ENCODE data around the gene DCPS.

The DCPS gene

GRCh38 chr11:126318574-126319373 is 14.9 kb downstream of the DCPS start:
- H3K27me3 Mint-ChIP-seq: no peaks in the 10 kb centered on the region
- peaks cover 26% of the 10 kb centered on the region for H3K36me3 Mint-ChIP-seq (ENCODE audit: insufficient read depth)
- DNase-seq (ENCODE audit: low spot score in 2 of 2) (no peak), ATAC-seq (replicated peaks; ENCODE audit: extremely low read depth, poor library complexity, severe bottlenecking) (peak; percentile 73)
- H3K27ac Mint-ChIP-seq (ENCODE audit: low read depth): peak overlapping the region; percentile 89
- no peaks in the 10 kb centered on the region for H3K9me3 Mint-ChIP-seq
- peaks cover 48% of the 10 kb centered on the region for H3K4me1 Mint-ChIP-seq
- H3K4me3 Mint-ChIP-seq: peak overlapping the region; percentile 66

DNA sequence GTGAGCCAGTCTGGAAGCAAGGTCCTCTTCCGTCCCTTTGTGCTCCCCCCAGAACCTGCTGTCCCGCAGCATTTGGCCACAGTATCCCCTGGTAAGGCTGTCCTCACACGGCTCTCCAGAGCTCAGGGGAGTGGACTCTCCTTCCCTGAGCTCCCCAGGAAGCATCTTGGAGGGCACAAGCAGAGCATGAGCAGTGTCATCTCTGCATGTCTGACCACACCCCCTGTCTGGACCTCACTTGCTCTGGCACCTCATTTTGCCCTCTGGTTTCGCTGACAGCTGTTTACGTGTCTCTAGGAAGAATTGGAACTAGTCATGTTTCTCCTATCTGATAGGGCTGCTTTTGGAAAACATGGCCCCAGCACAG is 15.5 kb downstream of the DCPS start:
- H3K4me3 Mint-ChIP-seq: peak overlapping the region; percentile 66
- no peak for DNase-seq (ENCODE audit: low spot score in 2 of 2)
- no peaks in the 10 kb centered on the region for H3K27me3 Mint-ChIP-seq
- H3K4me1 Mint-ChIP-seq: peaks cover 48% of the 10 kb centered on the region
- peak overlapping the region; percentile 89 for H3K27ac Mint-ChIP-seq (ENCODE audit: low read depth)
- no peaks in the 10 kb centered on the region for H3K9me3 Mint-ChIP-seq
- peaks cover 23% of the 10 kb centered on the region for H3K36me3 Mint-ChIP-seq (ENCODE audit: insufficient read depth)
- no peak for ATAC-seq (replicated peaks; ENCODE audit: extremely low read depth, poor library complexity, severe bottlenecking)

DNA sequence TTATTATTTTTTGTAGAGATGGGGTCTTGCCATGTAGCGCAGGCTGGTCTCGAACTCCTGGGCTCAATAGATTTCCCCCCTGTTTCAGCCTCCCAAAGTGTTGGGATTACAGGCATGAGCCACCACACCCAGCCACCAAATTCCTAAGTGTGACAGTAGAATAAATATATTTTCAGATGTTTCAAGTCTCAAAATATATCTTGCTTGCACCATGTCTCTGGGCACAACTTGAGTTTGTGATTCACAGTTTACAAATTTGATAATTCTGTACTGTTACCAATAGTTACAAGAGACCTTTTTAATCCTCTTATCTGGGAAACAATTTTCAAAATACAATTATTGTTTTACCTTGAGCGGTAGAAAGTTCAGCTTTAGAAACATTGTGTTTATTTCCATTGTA is 19.1 kb downstream of the DCPS start:
- Mint-ChIP-seq H3K27me3 (no peaks in the 10 kb centered on the region), H3K9me3 (no peaks in the 10 kb centered on the region), H3K4me3 (no peak overlapping the region), H3K4me1 (peaks cover 47% of the 10 kb centered on the region), H3K27ac (ENCODE audit: low read depth) (no peak overlapping the region), H3K36me3 (ENCODE audit: insufficient read depth) (peaks cover 15% of the 10 kb centered on the region)
- no peak for DNase-seq (ENCODE audit: low spot score in 2 of 2)
- no peak for ATAC-seq (replicated peaks; ENCODE audit: extremely low read depth, poor library complexity, severe bottlenecking)

DNA sequence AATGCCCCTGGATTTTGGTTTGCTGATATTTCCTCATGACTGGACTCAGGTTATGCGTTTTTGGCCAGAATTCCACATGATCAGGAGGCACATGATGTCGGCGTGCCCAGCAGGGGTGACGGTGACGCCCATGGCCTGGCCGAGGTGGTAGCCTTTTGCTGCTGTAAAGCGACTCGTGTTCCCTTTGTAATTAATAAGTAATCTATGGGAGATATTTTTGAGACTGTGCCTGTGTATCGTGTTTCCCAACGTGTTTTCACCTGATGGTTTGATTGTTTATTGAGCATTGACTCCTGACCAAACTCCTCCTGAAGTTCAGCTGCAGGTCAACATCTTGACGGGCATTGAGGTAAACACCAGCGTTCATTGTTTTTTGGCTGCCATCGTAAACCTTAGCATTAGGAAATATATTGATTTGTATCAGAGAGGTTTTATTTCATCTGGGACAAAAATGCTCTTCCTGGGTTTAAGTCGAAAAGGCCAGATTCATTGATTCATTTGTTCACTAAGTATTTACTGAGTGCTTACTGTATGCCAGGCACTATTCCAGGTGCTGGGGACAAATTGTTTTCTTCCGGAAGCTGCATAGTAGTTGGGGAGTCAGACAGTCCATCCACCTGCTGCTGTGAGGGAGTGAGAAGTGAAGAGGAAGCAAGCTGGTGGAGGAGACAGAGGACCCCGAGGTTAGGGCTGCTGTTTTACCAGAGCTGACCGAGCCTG is 23.6 kb downstream of the DCPS start:
- Mint-ChIP-seq H3K27ac (ENCODE audit: low read depth) (peak overlapping the region; percentile 79), H3K36me3 (ENCODE audit: insufficient read depth) (peaks cover 8% of the 10 kb centered on the region), H3K9me3 (no peaks in the 10 kb centered on the region), H3K4me1 (peaks cover 36% of the 10 kb centered on the region), H3K27me3 (no peaks in the 10 kb centered on the region), H3K4me3 (no peak overlapping the region)
- DNase-seq (ENCODE audit: low spot score in 2 of 2) (no peak), ATAC-seq (replicated peaks; ENCODE audit: extremely low read depth, poor library complexity, severe bottlenecking) (no peak)

DNA sequence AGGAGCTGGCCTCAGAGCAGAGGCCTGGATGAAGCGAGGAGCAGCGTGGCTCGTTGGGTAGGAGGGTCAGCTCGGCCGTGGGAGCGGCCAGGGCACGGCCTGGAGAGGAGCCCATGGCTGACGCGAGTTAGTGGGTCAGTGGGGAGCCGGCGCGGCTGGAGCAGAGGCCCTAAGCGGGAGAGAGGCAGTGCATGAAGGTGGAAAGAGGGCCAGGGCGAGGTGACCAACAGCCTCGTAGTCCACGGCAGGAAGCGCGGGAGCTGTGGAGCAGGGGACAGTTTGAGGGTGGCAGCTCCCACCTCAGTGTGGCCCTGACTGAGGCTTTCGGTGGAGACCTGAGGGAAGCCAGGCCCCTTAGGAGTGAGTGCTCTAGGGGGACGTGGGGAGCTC is 24.1 kb downstream of the DCPS start:
- no peak for ATAC-seq (replicated peaks; ENCODE audit: extremely low read depth, poor library complexity, severe bottlenecking)
- Mint-ChIP-seq H3K4me3 (no peak overlapping the region), H3K27me3 (no peaks in the 10 kb centered on the region), H3K36me3 (ENCODE audit: insufficient read depth) (peaks cover 10% of the 10 kb centered on the region), H3K4me1 (peaks cover 42% of the 10 kb centered on the region), H3K9me3 (no peaks in the 10 kb centered on the region), H3K27ac (ENCODE audit: low read depth) (peak overlapping the region; percentile 79)
- DNase-seq (ENCODE audit: low spot score in 2 of 2): no peak

GRCh38 chr11:126328444-126328843 is 24.6 kb downstream of the DCPS start:
- Mint-ChIP-seq H3K36me3 (ENCODE audit: insufficient read depth) (peaks cover 12% of the 10 kb centered on the region), H3K27me3 (no peaks in the 10 kb centered on the region), H3K9me3 (no peaks in the 10 kb centered on the region), H3K4me3 (no peak overlapping the region), H3K27ac (ENCODE audit: low read depth) (peak overlapping the region; percentile 79), H3K4me1 (peaks cover 46% of the 10 kb centered on the region)
- DNase-seq (ENCODE audit: low spot score in 2 of 2): no peak
- no peak for ATAC-seq (replicated peaks; ENCODE audit: extremely low read depth, poor library complexity, severe bottlenecking)

DNA sequence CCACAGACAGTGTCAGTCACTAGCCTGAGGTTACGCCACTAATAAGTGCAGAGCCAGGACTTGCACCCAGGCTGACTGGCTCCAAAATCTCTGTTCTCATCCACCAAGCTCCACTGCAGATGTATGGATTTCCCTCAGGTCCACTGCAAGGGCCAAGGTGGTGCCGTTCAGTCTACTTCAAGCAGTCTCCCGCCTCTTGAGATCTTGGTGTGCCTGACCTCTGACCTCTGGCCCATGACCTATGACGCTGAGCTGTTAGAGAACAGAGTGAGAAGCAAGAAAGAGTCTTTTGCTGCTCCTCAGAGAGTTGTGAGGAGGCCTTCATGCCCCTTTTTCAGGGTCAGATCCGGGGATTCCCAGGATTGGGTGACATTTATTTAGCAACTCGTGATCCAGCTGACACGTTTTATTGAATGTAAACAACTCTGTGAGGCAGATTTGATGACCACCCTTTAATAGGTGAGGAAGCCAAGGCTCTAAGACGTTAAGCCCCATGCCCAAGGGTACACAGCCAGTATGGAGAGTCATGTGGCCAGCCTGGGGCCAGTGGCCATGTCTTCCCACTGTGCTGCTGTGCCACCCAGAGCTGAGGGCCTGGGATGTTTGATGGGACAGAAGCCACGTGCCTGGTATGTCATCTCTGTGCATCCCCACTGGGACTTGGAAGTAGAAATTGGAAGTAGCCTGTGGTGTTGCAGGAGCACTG is 25.2 kb downstream of the DCPS start:
- Mint-ChIP-seq H3K36me3 (ENCODE audit: insufficient read depth) (peaks cover 12% of the 10 kb centered on the region), H3K4me1 (peaks cover 48% of the 10 kb centered on the region), H3K27me3 (no peaks in the 10 kb centered on the region), H3K4me3 (no peak overlapping the region), H3K9me3 (no peaks in the 10 kb centered on the region), H3K27ac (ENCODE audit: low read depth) (peak overlapping the region; percentile 79)
- DNase-seq (ENCODE audit: low spot score in 2 of 2) (no peak), ATAC-seq (replicated peaks; ENCODE audit: extremely low read depth, poor library complexity, severe bottlenecking) (no peak)

GRCh38 chr11:126329644-126330211 is 25.9 kb downstream of the DCPS start:
- Mint-ChIP-seq H3K4me3 (no peak overlapping the region), H3K9me3 (no peaks in the 10 kb centered on the region), H3K36me3 (ENCODE audit: insufficient read depth) (peaks cover 12% of the 10 kb centered on the region), H3K4me1 (peaks cover 49% of the 10 kb centered on the region), H3K27ac (ENCODE audit: low read depth) (peak overlapping the region; percentile 79), H3K27me3 (no peaks in the 10 kb centered on the region)
- DNase-seq (ENCODE audit: low spot score in 2 of 2) (peak in 1 of 2 donors; percentile 26), ATAC-seq (replicated peaks; ENCODE audit: extremely low read depth, poor library complexity, severe bottlenecking) (peak; percentile 80)

DNA sequence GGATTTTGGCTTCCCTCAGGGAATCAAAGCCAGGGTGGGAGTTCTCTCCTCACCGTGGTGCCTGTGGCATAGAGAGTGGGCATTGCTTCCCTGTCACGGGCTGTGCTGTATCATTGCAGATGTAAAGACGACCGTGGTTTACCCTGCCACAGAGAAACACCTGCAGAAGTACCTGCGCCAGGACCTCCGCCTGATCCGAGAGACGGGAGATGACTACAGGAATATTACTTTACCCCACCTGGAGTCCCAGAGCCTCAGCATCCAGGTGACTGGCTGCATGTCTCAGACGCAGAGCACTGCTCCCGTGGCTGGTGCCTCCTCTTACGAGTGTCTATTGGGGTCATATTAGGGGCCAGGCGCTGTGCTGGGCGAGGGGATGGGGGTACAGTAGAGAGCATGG is 27.4 kb downstream of the DCPS start:
- H3K27ac Mint-ChIP-seq (ENCODE audit: low read depth): peak overlapping the region; percentile 80
- peaks cover 16% of the 10 kb centered on the region for H3K36me3 Mint-ChIP-seq (ENCODE audit: insufficient read depth)
- ATAC-seq (replicated peaks; ENCODE audit: extremely low read depth, poor library complexity, severe bottlenecking) (no peak), DNase-seq (ENCODE audit: low spot score in 2 of 2) (no peak)
- H3K9me3 Mint-ChIP-seq: no peaks in the 10 kb centered on the region
- H3K4me3 Mint-ChIP-seq: no peak overlapping the region
- H3K4me1 Mint-ChIP-seq: peaks cover 52% of the 10 kb centered on the region
- H3K27me3 Mint-ChIP-seq: no peaks in the 10 kb centered on the region

- Mint-ChIP-seq H3K27ac (ENCODE audit: low read depth) (peak overlapping the region; percentile 80), H3K36me3 (ENCODE audit: insufficient read depth) (peaks cover 16% of the 10 kb centered on the region), H3K4me1 (peaks cover 50% of the 10 kb centered on the region), H3K4me3 (no peak overlapping the region), H3K27me3 (no peaks in the 10 kb centered on the region), H3K9me3 (no peaks in the 10 kb centered on the region)
- peak; percentile 72 for ATAC-seq (replicated peaks; ENCODE audit: extremely low read depth, poor library complexity, severe bottlenecking)
- DNase-seq (ENCODE audit: low spot score in 2 of 2): no peak
Observed at GRCh38 chr11:126332221-126332711, 28.4 kb downstream of the DCPS start.

- Mint-ChIP-seq H3K4me1 (peaks cover 41% of the 10 kb centered on the region), H3K4me3 (no peak overlapping the region), H3K9me3 (no peaks in the 10 kb centered on the region), H3K27ac (ENCODE audit: low read depth) (no peak overlapping the region), H3K27me3 (no peaks in the 10 kb centered on the region), H3K36me3 (ENCODE audit: insufficient read depth) (peaks cover 13% of the 10 kb centered on the region)
- no peak for DNase-seq (ENCODE audit: low spot score in 2 of 2)
- no peak for ATAC-seq (replicated peaks; ENCODE audit: extremely low read depth, poor library complexity, severe bottlenecking)
Observed at GRCh38 chr11:126333142-126333541, 29.3 kb downstream of the DCPS start.

DNA sequence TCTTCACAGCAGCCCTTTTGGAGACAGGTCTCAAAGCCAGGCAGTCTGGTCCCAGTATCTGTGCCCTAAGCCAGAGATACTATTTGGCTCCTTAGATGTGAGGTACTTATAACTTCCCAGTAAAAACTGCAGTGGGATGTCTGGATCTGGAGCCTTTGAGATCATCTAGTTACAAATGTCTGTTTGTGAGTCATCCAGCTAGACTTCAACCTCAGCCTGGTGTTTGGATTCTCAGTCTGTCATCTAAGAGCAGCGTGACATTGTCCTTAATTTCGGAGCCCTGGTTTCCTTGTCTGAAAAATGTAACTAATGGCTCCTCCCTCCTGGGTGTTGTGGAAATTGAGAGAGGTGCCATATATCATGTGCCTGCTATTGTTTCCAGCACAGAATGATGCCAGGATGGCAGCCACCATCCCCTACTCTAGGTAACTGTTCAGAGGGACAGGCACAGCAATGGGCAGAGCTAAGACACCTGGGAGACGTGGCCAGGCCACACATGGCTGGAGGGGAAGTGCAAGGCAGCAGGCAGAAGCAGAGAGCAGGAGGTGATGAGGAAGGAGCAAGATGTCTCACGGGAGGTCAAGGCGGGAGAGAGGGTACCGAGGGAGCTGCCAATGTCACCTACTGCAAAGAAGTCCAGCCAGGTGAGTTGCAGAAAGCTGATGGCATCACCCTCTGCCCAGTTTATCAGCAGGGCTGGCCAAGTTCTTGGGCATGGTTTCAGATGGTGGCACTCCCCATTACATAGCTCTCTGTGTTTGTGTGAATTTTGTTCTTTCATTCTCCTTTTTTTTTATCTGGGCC is 31.0 kb downstream of the DCPS start:
- DNase-seq (ENCODE audit: low spot score in 2 of 2): no peak
- Mint-ChIP-seq H3K4me1 (peaks cover 29% of the 10 kb centered on the region), H3K36me3 (ENCODE audit: insufficient read depth) (peaks cover 19% of the 10 kb centered on the region), H3K27ac (ENCODE audit: low read depth) (peak overlapping the region; percentile 38), H3K4me3 (no peak overlapping the region), H3K27me3 (no peaks in the 10 kb centered on the region), H3K9me3 (no peaks in the 10 kb centered on the region)
- ATAC-seq (replicated peaks; ENCODE audit: extremely low read depth, poor library complexity, severe bottlenecking): no peak
